Measurements from ENCODE around the gene RPP21.

DNA sequence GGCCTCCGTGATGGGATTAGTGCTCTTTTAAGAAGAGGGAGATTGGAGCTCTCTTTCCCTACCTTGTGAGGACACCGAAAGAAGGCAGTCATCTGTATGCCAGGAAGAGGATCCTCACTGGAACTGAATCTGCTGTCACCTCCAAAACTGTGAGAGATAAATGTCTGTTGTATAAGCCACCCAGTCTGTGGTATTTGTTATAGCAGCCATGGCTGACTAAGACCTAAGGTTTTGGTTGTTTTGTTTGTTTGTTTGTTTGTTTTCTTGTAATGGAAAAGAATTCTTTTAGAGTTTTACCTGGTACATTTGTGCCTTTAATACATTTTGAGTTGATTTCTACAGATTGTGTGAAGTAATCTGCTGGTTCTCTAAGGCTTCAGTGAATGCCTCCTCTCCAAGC lies 7.6 kb downstream of the RPP21 start:
- TF ChIP-seq, protein P1, sequence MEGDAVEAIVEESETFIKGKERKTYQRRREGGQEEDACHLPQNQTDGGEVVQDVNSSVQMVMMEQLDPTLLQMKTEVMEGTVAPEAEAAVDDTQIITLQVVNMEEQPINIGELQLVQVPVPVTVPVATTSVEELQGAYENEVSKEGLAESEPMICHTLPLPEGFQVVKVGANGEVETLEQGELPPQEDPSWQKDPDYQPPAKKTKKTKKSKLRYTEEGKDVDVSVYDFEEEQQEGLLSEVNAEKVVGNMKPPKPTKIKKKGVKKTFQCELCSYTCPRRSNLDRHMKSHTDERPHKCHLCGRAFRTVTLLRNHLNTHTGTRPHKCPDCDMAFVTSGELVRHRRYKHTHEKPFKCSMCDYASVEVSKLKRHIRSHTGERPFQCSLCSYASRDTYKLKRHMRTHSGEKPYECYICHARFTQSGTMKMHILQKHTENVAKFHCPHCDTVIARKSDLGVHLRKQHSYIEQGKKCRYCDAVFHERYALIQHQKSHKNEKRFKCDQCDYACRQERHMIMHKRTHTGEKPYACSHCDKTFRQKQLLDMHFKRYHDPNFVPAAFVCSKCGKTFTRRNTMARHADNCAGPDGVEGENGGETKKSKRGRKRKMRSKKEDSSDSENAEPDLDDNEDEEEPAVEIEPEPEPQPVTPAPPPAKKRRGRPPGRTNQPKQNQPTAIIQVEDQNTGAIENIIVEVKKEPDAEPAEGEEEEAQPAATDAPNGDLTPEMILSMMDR (conservative IDR thresholded peaks at IDR 0.05): no peak
- TF ChIP-seq EZH2 (IDR thresholded peaks at IDR 0.05; ENCODE audit: low read depth): no peak

Measured in PC-9 (cell line).